Tibial nerve (tissue), 3 donors: ENCODE measurements around the gene RIF1.

ENCODE experiments used
- CTCF ChIP-seq, 5 experiments: fragments of 200-600 bp in 3 of 5; fragments of 450-650 bp in 2 of 5; sonication (generic) in 3 of 5; IDR thresholded peaks; one replicate each; pipeline ENCODE4 v1.5.1; 2016 to 2019; ENCODE audit warnings: antibody characterized with exemption in 5 of 5, mild to moderate bottlenecking in 3 of 5, moderate library complexity in 2 of 5
- POLR2A ChIP-seq, 2 donors: fragments of 450-650 bp; IDR thresholded peaks; one replicate each; pipeline ENCODE4 v1.6.1; 2017; ENCODE audit warnings: antibody characterized with exemption in 2 of 2, mild to moderate bottlenecking in 2 of 2, moderate library complexity in 2 of 2

GRCh38 chr2:151465771-151466170 lies 56.1 kb downstream of the RIF1 start:
- TF ChIP-seq CTCF (IDR thresholded peaks at IDR 0.05) (no peak), POLR2A (IDR thresholded peaks at IDR 0.05) (no peak)
